Measurements from ENCODE around the gene TAF11L6.

- TF ChIP-seq POLR2AphosphoS5 (IDR thresholded peaks at IDR 0.05) (no peak), POLR2A (IDR thresholded peaks at IDR 0.05) (no peak)
- TF ChIP-seq, protein P1, sequence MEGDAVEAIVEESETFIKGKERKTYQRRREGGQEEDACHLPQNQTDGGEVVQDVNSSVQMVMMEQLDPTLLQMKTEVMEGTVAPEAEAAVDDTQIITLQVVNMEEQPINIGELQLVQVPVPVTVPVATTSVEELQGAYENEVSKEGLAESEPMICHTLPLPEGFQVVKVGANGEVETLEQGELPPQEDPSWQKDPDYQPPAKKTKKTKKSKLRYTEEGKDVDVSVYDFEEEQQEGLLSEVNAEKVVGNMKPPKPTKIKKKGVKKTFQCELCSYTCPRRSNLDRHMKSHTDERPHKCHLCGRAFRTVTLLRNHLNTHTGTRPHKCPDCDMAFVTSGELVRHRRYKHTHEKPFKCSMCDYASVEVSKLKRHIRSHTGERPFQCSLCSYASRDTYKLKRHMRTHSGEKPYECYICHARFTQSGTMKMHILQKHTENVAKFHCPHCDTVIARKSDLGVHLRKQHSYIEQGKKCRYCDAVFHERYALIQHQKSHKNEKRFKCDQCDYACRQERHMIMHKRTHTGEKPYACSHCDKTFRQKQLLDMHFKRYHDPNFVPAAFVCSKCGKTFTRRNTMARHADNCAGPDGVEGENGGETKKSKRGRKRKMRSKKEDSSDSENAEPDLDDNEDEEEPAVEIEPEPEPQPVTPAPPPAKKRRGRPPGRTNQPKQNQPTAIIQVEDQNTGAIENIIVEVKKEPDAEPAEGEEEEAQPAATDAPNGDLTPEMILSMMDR (IDR thresholded peaks at IDR 0.05), result no peak
These were observed 47.1 kb upstream of the TAF11L6 start for GRCh38 chr5:17481378-17481777.
